ENCODE measurements around the gene CRADD. TPM values are rescaled to one million over a fixed set of nuclear protein-coding genes. Genes with fewer than 3 reads are reported as not detected.
"Not testable (repeated sequence)": the region's sequence is repeated elsewhere in the genome, so short reads cannot be mapped to it uniquely, and the experiment has no call there.

CRADD gene
- total RNA-seq, 2 donors from 2014 or later: 33.8 to 33.9 TPM

GRCh38 chr12:93786656-93787397, 109.7 kb downstream of the CRADD start:
- intact Hi-C loops (cut with DNase I): loop anchor here in 1 of 2 donors (10.0 kb wide), 1 partner anchor 108 kb away; no protein-coding TSS in a partner anchor
- no peak for DNase-seq

DNA sequence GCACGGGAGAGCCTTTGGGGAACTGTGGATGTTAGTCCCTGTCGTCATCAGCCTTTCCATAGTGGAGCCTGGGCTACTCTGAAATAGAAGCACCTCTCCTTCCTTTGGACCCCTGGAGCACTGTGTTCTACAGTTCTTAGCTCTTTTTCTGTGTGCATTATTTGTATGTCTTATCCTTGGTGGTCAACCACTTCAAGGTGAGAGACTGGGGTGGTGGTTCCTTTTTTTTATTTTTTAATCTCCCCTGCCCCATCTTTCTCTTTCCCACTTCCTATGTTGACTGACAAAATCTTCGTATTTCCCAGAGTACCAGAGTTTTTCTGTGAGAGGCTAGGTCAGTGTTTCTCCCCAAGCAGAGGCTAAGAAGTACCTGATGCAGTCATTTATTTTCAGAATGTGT, 111.7 kb downstream of the CRADD start:
- ATAC-seq: no peak
- intact Hi-C loops (cut with DNase I): loop anchor here in 1 of 2 donors (10.0 kb wide), 1 partner anchor 106 kb away; no protein-coding TSS in a partner anchor
- no peak for DNase-seq

More at GRCh38 chr12:93786656-93787397, 109.7 kb downstream of the CRADD start:
- no peak for ATAC-seq

GRCh38 chr12:93789767-93790166, 112.6 kb downstream of the CRADD start:
- ATAC-seq (no peak), DNase-seq (no peak)
- intact Hi-C loops (cut with DNase I): loop anchor here in 1 of 2 donors (10.0 kb wide), 1 partner anchor 105 kb away; no protein-coding TSS in a partner anchor

GRCh38 chr12:93790472-93791152, 113.4 kb downstream of the CRADD start:
- DNase-seq (no peak), ATAC-seq (no peak)
- intact Hi-C loops (cut with DNase I): no loop called here

- intact Hi-C loops (cut with DNase I): no loop called here
- DNase-seq (no peak), ATAC-seq (no peak)
These were observed 115.8 kb downstream of the CRADD start for GRCh38 chr12:93793007-93793406.

GRCh38 chr12:93793983-93794382, 116.8 kb downstream of the CRADD start:
- ATAC-seq (no peak), DNase-seq (no peak)
- intact Hi-C loops (cut with DNase I): no loop called here

DNA sequence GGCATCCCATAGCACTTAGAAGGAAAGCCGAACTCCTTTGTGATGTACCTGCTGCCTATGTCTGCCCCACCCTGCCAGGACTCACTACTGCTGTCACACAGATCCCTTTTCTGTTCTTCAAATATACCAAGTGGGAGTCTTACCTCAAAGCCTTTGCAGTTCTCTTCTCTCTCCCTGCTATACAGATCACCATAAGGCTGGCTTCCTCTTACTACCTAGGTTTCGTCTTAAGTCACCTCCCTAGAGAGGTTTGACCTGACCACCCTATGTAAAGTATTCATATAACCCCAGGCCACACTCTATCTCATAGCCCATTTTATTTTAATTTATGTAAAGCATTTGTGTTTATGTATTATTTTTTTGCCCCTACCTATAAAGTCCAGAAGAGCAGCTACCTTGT, 117.6 kb downstream of the CRADD start:
- no peak for DNase-seq
- no peak for ATAC-seq
- intact Hi-C loops (cut with DNase I): no loop called here

DNA sequence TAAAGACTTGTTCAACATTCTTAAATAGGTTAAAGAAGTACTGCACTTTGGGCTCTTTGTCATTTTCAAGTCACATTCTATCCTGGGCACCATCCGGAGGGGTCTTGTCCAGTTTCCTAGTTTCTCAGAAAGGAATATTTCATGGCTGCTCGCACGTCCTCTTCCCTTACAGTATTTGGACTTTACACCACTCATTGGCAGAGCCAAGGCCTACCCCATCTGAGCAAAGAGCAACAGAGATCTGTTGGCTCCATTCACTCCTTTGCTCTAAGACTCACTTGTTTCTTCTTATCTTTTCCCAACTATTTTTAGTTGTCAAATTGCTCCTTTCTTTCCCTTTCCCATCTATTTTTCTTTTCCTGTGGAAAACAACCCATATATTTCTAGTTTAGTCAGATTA, 118.2 kb downstream of the CRADD start:
- ATAC-seq: peak in 1 of 2 donors; percentile 30
- no peak for DNase-seq
- intact Hi-C loops (cut with DNase I): no loop called here

- DNase-seq (no peak), ATAC-seq (no peak)
- intact Hi-C loops (cut with DNase I): no loop called here
These were observed 119.6 kb downstream of the CRADD start for GRCh38 chr12:93796729-93797128.

DNA sequence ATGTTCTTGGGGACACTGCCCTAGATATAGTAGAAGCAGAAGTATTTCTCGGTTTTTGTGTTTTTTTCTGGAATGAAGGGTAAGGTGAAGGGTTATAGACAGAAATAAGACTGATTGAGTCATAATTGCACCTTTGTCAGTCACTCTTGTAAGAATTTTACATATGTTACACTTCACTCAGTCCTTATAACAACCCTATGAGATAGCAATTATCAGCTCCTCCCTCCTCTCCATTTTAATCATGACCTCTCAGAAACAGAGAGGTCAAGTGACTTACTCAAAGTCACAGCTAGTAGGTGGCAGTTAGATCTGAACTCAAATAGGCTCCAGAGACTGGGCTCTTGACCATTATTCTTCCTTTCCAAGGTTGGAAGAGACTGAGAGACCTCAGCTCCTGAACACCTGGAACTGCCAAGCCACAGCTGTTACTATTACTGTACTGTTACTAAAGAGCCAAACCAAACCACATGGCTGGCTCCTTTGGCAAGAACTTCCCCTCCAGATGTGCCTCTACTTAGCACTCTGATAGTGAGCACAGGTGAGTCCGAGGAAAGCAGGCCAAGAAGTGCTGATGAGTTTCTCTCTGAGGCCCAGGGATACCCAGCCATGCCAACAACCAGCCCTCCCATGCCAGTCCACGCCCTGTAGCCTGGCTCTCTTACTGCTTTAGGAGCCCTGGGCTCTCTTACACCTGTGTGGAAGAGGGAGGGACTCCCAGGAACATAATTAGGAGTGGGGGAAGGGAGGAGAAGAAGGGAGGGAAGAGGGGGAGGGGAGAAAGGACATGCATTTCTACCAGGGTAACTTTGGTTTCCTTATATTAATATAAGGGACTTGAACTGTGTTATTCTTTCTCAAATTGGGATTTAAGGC, 121.3 kb downstream of the CRADD start:
- intact Hi-C loops (cut with DNase I): no loop called here
- ATAC-seq (no peak), DNase-seq (no peak)

GRCh38 chr12:93801666-93802065, 124.5 kb downstream of the CRADD start:
- DNase-seq; ATAC-seq; intact Hi-C loops (cut with DNase I): not testable (repeated sequence)

DNA sequence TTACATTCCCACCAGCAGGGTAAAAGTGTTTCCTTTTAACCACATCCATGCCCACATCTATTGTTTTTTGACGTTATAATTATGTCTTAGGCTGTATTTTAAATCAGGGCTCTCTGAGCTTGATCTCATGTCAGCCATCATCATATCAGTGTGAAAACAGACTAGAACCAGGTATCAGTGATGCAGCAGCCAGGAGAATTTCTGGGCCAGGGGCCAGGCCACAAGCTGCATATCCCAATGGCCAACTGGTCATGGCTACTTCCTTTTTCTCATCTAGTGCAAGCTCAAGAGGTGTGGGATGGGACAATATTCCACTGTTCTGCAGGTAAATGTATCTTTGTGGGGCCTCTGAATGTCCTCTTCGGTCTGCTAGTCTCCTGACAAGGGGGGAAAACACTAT, 125.1 kb downstream of the CRADD start:
- DNase-seq (no peak), ATAC-seq (no peak)
- intact Hi-C loops (cut with DNase I): no loop called here

DNA sequence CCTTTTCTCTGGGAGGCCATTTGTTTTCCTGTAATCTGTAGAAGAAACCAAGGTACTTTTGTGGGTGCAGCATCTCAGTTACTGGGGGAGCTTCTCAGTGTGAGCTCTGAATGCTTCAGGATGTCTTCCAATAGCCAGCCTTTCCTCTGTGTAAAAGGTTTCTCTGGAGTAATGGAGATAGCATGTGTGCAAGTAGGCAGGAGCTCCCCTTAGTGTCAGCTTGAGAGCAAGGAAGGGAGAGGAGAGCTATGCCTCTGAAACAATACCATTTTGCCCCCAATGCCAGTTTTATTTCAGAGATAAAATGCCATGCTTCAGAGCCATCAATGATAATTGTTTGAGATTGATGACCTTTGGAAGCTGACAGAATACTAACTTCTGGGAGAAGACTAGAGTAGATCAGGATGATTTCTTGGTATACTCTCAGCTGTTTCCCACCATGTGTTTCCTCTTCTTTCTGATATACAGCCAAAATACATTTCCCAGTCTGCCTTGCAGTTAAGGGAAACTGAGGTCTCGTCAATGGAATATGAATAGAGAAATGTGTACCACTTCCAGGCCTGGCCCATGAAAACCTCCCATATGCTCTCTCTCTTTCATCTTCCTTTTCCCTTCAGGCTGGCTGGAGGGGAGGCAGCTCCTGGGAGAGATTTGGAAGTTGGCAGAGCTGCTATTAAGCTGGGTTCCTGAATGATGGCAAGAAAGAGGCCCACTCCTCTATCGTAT, 125.7 kb downstream of the CRADD start:
- no peak for DNase-seq
- peak; percentile 60 to 84 for ATAC-seq
- intact Hi-C loops (cut with DNase I): no loop called here

GRCh38 chr12:93803424-93803807, 126.2 kb downstream of the CRADD start:
- peak; percentile 76 to 78 for ATAC-seq
- intact Hi-C loops (cut with DNase I): no loop called here
- DNase-seq: no peak

DNA sequence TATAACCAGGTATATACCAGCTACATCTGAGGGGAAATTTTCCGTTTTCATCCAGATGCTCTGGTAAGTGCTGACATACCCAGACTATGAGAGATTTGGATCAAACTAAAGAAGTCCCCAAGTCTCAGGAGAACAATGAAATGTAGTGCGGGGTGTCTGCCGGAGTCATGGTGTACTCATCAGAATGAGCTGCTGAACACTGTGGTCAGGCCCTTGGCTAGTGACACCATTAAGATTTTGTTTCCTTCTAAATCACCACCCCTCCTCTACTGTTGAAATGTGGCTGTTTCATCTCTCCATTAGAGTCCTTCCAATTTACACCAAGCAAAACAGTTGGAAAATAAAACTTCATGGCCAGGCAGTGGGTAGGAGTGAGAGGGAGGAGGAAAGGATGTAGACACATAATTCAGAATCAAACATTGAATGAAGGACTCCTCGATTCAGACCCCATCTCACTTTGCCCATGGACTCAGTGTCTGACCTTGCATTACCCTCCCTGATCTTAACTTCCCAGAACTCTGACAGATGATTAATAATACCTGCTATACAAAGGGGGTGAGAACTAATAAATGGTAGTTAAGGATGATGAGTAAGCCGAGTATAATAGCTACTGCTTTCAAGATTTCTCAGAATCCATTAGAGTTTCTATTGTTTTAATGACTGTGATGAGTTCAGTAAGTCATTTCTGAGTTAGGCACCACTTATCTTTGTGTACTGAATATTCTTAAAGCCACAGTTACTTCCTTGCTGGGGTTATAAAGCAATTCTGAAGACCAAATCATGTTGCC, 127.4 kb downstream of the CRADD start:
- DNase-seq (no peak), ATAC-seq (peak in 1 of 2 donors; percentile 53)
- intact Hi-C loops (cut with DNase I): no loop called here

GRCh38 chr12:93805736-93806141, 128.6 kb downstream of the CRADD start:
- intact Hi-C loops (cut with DNase I): no loop called here
- ATAC-seq (no peak), DNase-seq (no peak)

DNA sequence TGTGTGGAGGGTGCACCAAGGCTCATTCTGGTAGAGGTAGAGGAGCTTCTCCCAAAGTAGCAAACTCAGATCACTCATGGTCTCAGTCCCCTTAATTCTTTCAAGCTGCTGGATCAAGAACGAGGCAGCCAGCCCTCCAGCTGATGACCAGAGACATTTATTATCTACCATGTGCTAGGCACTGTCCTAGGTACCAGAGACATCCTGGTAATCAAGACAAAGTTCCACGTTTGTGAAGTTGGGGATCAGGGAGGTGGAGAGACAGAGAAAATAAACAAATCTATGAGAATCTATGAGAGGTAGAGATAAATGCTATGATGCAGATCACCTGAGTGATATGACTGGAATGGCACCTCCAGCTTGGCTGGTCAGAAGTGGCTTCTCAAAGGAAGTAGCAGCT, 130.2 kb downstream of the CRADD start:
- intact Hi-C loops (cut with DNase I): no loop called here
- no peak for ATAC-seq
- DNase-seq: no peak

GRCh38 chr12:93808169-93808899, 131.2 kb downstream of the CRADD start:
- ATAC-seq: no peak
- DNase-seq: no peak
- intact Hi-C loops (cut with DNase I): no loop called here
